ENCODE measurements around the gene SYT3. TPM values are rescaled to one million over a fixed set of nuclear protein-coding genes. Genes with fewer than 3 reads are reported as not detected.
"Not testable (repeated sequence)": the region's sequence is repeated elsewhere in the genome, so short reads cannot be mapped to it uniquely, and the experiment has no call there.

Gene SYT3
- total RNA-seq, 1 experiment from 2014 or later: not detected

GRCh38 chr19:50606059-50606836, 33.4 kb downstream of the SYT3 start:
- H3K9me3 ChIP-seq (ENCODE audit: control insufficient read depth, insufficient read depth, low read depth, low read length); POLR2A ChIA-PET; in situ Hi-C loops (cut with HindIII; ENCODE audit: low pct_unique_long_range_greater_than_20kb, low sequenced_read_pairs); H3K27ac ChIP-seq (ENCODE audit: low read length); H3K27me3 ChIP-seq (ENCODE audit: control insufficient read depth, insufficient read depth, low read length); BruUV-seq (replicated peaks); intact Hi-C loops (cut with micrococcal nuclease; ENCODE audit: unreplicated experiment); H3K4me3 ChIP-seq (ENCODE audit: low read depth in 2 of 2, low read length in 2 of 2); H3K36me3 ChIP-seq (ENCODE audit: control insufficient read depth, insufficient read depth, low read length); DNase-seq (ENCODE audit: low read depth, low spot score); H3K4me1 ChIP-seq (ENCODE audit: control insufficient read depth, insufficient read depth, low read length): not testable (repeated sequence)
- peak; percentile 68; the same call in 1 of the 2 replicates for ATAC-seq
- CTCF ChIA-PET: interaction anchor here (0.7 kb wide), 1 partner anchor 278 kb away, joined by 3 read pairs; no protein-coding TSS in a partner anchor
- TF ChIP-seq CTCF (IDR thresholded peaks at IDR 0.05): peak; percentile 67

DNA sequence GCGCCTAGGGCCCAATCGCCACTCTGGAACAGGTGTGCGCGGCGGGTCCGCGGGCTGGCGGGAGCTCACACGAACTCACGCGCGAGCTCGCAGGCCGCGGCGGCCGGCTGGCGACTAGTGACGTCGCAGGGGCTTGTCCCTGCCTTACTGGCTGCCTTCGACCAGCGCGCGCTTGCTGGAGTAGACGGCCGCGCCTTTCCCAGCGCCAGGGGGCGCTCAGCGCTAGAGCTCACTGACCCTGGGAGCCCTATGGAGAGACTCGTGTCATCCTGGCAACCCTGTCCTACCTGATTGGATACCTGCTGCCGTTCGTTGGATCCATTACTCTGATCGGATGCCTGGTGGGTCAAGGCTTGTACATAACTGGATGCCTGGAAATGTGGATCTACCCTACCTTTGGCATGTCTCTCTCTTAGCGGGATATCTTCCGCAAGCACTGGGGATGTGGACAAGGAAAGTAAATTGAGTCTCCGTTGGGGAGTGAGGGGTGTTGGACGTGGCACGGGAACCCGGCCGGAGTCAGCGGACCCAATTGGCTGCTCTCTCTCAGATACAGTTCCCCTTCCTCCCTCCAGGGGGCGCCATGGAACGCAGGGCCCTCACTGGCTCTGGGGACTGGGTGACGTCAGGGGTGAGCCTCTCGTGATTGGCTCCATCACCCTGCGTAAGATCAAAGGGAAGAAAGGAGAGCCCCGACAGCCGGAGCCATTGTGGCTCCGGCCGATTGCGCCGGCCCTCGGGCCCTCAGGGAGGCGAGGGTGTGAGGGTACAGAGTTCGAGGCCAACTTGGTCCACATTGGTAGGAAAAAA, 35.2 kb downstream of the SYT3 start:
- H3K4me3 ChIP-seq (ENCODE audit: low read depth in 2 of 2, low read length in 2 of 2); intact Hi-C loops (cut with micrococcal nuclease; ENCODE audit: unreplicated experiment); H3K36me3 ChIP-seq (ENCODE audit: control insufficient read depth, insufficient read depth, low read length); DNase-seq (ENCODE audit: low read depth, low spot score); in situ Hi-C loops (cut with HindIII; ENCODE audit: low pct_unique_long_range_greater_than_20kb, low sequenced_read_pairs); H3K9me3 ChIP-seq (ENCODE audit: control insufficient read depth, insufficient read depth, low read depth, low read length); H3K27me3 ChIP-seq (ENCODE audit: control insufficient read depth, insufficient read depth, low read length); BruUV-seq (replicated peaks); CTCF ChIA-PET; ATAC-seq; H3K27ac ChIP-seq (ENCODE audit: low read length); H3K4me1 ChIP-seq (ENCODE audit: control insufficient read depth, insufficient read depth, low read length); POLR2A ChIA-PET: not testable (repeated sequence)

DNA sequence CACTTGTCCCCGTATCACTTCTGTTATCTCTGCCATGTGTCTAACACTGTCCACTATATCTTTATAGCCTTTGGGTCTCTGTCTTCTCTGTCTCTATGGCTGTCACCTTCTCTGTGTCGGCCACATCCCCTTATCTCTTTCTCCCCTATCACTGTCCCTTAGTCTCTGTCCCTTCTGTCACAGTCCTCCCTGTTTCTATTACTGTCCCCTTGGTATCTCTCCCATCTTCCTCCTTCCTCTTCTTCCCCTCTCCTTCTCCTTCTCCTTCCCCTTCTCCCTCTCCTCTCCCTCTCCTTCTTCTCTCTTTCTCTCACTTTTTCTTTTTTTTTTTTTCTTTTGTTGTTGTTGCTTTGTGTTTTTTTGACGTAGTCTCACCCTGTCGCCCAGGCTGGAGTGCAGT, 36.7 kb downstream of the SYT3 start:
- Histone ChIP-seq H3K27ac (ENCODE audit: low read length) (no peak overlapping the region), H3K9me3 (ENCODE audit: control insufficient read depth, insufficient read depth, low read depth, low read length) (no peaks in the 10 kb centered on the region), H3K27me3 (ENCODE audit: control insufficient read depth, insufficient read depth, low read length) (peaks cover 2% of the 10 kb centered on the region), H3K4me3 (ENCODE audit: low read depth in 2 of 2, low read length in 2 of 2) (no peak overlapping the region), H3K4me1 (ENCODE audit: control insufficient read depth, insufficient read depth, low read length) (no peaks in the 10 kb centered on the region), H3K36me3 (ENCODE audit: control insufficient read depth, insufficient read depth, low read length) (no peaks in the 10 kb centered on the region)
- ChIA-PET CTCF (no interaction called here), POLR2A (no interaction called here)
- BruUV-seq (replicated peaks): no TSS peak
- TF ChIP-seq SIN3A (IDR thresholded peaks at IDR 0.05; ENCODE audit: borderline replicate concordance, insufficient read depth, low read depth, low read length): no peak
- TF ChIP-seq REST (IDR thresholded peaks at IDR 0.05; ENCODE audit: insufficient read depth in 1 of 2, low read depth in 2 of 2, low read length in 1 of 2): no peak
- TF ChIP-seq POLR2AphosphoS5 (IDR thresholded peaks at IDR 0.05; ENCODE audit: low read depth, low read length): no peak
- no peak for TF ChIP-seq TCF7L2 (IDR thresholded peaks at IDR 0.05; ENCODE audit: low read depth, low read length)
- TF ChIP-seq CTCF (IDR thresholded peaks at IDR 0.05): no peak
- intact Hi-C loops (cut with micrococcal nuclease; ENCODE audit: unreplicated experiment): no loop called here
- in situ Hi-C loops (cut with HindIII; ENCODE audit: low pct_unique_long_range_greater_than_20kb, low sequenced_read_pairs): no loop called here
- ATAC-seq: no peak
- DNase-seq (ENCODE audit: low read depth, low spot score): no peak
